SK-N-SH treated with all-trans-retinoic acid at 6 μM for 48 hours (cell line): ENCODE data around the gene SESN3.

ENCODE experiments used
- ARNTL ChIP-seq: fragments of 450-650 bp; formaldehyde crosslinking; IDR thresholded peaks from 2 replicates; pipeline ENCODE4 v1.5.0; 2020; ENCODE audit warnings: low read depth, mild to moderate bottlenecking, moderate library complexity, borderline replicate concordance
- GLIS3 ChIP-seq: fragments of 250-450 bp; sonication (Bioruptor Pico); IDR thresholded peaks from 2 replicates; pipeline ENCODE4 v1.5.0; 2020; ENCODE audit warnings: mild to moderate bottlenecking, moderate library complexity
- OSR1 ChIP-seq: fragments of 250-450 bp; sonication (Bioruptor Pico); IDR thresholded peaks from 2 replicates; pipeline ENCODE4 v1.8.0; 2022; ENCODE audit warnings: moderate library complexity, mild to moderate bottlenecking, inconsistent platforms
- TOX ChIP-seq: fragments of 250-450 bp; sonication (Bioruptor Pico); IDR thresholded peaks from 2 replicates; pipeline ENCODE4 v1.8.0; 2021; ENCODE audit warnings: mild to moderate bottlenecking, moderate library complexity, borderline replicate concordance
- ZFP30 ChIP-seq: fragments of 450-650 bp; formaldehyde crosslinking; IDR thresholded peaks from 2 replicates; pipeline ENCODE4 v1.5.0; 2022; ENCODE audit warnings: mild to moderate bottlenecking, moderate library complexity
- ZNF70 ChIP-seq: fragments of 450-650 bp; formaldehyde crosslinking; IDR thresholded peaks from 2 replicates; pipeline ENCODE4 v1.5.0; 2020; ENCODE audit warnings: mild to moderate bottlenecking, moderate library complexity
- TF ChIP-seq, protein P1 (sequence below): fragments of 250-450 bp; sonication (Bioruptor Pico); IDR thresholded peaks from 2 replicates; pipeline ENCODE4 v1.8.0; 2020; ENCODE audit warnings: mild to moderate bottlenecking, moderate library complexity, borderline replicate concordance
- TF ChIP-seq, protein P2 (sequence below): fragments of 250-450 bp; sonication (Bioruptor Pico); IDR thresholded peaks from 2 replicates; pipeline ENCODE4 v1.5.1; 2021; ENCODE audit warnings: mild to moderate bottlenecking, moderate library complexity

DNA sequence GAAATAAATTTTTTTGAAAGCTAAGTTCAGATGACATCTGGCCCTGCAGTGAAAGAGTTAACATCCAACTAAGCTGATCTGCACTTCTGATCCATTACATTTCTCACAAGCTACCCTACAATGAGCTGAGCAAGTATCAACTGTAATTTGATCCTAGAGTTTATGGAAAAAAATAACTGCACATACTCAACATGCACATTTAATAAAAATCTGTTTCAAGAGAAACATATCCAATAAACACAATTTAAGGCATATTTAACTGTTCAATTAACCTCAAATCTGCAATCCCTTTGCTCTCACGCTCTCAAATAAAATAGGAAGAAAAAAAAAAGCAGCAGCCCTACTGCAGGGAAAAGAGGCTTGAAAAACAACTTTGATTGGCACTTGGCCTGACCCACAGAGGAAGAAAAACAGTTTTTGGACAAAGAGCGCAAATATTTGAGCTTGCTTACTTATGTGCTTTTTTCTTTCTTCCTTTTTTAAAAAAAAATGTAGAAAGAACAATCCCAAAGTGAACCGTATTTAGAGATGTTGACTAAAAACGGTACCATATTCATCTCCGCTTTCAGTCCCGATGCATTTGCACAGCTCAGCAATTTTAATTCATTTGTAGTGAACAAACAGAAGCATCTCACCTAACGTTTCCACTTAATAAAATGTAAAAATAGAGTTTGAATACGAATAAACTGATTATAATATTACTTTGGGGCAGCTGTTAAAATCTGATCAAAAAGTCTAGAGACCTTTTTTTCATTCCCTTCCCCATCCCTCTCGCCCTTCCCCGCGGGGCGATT is 1.6 kb downstream of the SESN3 start:
- TF ChIP-seq TOX (no peak), ARNTL (CRISPR knock-in tag) (no peak), ZNF70 (CRISPR knock-in tag) (peak; percentile 79), ZFP30 (no peak), GLIS3 (no peak), OSR1 (CRISPR knock-in tag) (no peak)
- TF ChIP-seq, protein P1, sequence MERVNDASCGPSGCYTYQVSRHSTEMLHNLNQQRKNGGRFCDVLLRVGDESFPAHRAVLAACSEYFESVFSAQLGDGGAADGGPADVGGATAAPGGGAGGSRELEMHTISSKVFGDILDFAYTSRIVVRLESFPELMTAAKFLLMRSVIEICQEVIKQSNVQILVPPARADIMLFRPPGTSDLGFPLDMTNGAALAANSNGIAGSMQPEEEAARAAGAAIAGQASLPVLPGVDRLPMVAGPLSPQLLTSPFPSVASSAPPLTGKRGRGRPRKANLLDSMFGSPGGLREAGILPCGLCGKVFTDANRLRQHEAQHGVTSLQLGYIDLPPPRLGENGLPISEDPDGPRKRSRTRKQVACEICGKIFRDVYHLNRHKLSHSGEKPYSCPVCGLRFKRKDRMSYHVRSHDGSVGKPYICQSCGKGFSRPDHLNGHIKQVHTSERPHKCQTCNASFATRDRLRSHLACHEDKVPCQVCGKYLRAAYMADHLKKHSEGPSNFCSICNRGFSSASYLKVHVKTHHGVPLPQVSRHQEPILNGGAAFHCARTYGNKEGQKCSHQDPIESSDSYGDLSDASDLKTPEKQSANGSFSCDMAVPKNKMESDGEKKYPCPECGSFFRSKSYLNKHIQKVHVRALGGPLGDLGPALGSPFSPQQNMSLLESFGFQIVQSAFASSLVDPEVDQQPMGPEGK, result no peak
- TF ChIP-seq, protein P2, sequence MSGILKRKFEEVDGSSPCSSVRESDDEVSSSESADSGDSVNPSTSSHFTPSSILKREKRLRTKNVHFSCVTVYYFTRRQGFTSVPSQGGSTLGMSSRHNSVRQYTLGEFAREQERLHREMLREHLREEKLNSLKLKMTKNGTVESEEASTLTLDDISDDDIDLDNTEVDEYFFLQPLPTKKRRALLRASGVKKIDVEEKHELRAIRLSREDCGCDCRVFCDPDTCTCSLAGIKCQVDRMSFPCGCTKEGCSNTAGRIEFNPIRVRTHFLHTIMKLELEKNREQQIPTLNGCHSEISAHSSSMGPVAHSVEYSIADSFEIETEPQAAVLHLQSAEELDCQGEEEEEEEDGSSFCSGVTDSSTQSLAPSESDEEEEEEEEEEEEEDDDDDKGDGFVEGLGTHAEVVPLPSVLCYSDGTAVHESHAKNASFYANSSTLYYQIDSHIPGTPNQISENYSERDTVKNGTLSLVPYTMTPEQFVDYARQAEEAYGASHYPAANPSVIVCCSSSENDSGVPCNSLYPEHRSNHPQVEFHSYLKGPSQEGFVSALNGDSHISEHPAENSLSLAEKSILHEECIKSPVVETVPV (CRISPR knock-in tag), result no peak
